Activated gamma-delta T cell (primary cell): ENCODE results near the gene ATP11B.

Source experiments
- DNase-seq: peaks from one replicate; lab custom pipeline; 2025; lab: John Stamatoyannopoulos, UW

ATP11B gene

DNA sequence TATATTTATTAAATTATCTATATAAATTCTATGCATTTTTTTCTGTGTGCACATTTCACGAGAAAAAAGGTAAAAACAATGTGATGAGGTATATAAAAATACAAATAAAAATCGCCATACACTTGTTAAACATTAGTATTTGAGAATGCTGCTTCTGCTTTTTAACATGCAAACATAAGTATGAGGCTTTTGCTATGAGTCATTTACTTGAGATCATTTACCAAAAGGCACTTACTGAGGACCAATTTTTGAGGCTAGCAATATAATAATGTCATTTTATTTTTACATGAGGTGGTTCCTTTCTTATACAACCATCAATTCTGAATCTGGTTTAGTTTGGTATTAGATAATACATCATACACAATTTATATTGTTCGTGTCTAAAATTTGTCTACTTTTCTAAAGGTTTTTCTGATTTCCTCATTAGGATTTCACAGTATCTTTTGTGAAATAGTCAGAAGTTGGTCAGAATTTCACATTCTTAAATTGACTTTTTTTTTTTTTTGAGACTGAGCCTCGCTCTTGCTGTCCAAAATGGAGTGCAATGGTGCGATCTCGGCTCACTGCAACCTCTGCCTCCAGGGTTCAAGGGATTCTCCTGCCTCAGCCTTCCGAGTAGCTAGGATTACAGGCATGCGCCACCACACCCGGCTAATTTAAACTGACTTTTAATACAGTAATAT, 161.4 kb downstream of the ATP11B start:
- DNase-seq = no peak

DNA sequence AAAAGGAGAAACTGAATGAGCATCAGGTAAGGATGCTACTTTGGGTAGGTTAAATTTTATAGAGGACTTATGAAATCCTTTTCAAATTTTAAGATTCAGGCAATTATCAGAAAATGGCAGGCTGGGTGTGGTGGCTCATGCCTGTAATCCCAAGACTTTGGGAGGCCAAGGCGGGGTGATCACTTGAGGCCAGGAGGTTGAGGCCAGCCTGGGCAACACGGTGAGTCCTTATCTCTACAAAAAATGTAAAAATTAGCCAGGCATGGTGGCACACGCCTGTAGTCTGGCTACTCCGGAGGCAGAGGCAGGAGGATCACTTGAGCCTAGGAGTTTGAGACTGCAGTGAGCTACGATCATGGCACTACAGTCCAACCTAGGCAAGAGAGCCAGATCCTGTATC, 163.9 kb downstream of the ATP11B start:
- DNase-seq = no peak

DNA sequence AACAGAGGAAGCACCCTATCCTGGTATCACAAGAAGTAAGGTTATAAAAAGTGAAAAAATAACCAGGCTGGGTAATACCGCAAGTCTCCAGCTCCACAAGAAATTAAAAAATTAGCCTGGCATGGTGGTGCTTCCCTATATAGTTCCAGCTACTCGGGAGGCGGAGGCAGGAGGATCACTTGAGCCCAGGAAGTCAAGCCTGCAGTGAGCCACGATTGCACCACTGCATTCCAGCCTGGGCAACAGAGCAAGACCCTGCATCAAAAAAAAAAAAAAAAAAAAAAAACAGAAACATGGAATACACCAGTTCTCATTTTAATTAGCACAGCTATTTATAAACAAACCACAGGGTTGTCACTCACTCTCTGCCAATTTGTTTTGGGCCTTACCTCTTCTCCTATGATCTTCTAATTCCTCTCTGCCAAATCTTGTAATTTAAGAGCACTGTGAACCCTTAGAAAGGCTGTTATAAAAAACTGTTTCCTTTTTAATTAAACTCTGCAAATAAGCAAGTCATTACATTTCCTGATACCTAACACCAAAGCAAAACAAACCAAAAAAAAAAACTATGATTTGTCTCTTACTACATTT, 164.5 kb downstream of the ATP11B start:
- no peak for DNase-seq

DNA sequence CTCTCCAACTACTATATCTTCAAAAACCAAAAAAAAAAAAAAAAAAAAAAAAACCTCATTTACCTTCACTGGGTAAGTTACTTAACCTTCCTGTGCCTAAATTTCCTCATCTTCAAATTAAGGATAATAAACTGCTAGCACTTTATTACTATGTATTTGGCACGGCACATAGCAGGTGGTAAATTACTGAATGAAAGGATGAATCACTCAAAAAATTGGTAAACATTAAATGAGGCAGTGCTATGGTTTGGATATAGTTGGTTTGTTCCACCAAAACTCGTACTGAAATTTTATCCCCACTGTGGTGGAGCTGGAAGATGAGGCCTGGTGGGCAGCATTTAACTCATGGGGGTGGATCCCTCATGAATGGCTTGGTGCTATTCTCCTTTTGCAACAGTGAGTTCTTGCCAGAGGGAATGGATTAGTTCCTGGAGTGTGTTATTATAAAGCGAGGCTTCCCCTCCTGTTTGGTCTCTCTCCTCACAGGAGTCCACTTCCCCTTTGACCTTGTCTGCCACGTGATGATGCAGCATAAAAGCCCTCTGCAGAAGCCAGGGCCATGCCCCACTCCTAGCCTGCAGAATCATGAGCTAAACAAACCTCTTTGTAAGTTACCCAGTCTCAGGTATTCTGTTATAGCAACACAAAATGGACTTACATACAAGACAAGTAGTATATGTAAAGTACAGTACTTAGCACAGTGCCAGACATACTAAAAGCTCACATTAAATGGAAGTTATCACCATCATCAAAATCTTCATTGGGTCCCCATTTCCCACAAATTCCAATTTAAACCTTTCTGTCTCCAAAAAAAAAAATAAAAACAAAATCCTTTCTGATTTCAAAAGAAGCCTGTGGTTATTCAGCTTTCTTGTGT, 166.4 kb downstream of the ATP11B start:
- no peak for DNase-seq

DNA sequence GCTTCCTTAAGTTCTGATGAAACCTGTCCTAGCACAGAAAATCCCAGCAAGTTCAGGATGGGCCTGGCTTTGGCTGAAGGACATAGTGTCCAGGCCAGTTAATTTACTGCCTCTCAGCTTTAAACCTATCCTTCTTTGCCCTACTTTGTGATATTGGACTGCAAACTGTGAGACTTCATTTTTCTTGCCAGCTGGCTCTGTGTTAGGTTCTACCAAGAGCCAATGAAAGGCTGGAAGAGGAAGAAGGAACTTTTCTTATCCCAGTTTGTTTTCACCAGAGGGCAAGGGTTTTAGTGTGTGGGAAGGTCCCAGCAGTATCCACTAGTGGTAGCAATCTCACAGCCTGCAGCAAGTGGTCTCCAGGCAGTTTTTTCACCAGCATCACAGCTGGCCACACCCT, 168.9 kb downstream of the ATP11B start:
- DNase-seq = no peak

DNA sequence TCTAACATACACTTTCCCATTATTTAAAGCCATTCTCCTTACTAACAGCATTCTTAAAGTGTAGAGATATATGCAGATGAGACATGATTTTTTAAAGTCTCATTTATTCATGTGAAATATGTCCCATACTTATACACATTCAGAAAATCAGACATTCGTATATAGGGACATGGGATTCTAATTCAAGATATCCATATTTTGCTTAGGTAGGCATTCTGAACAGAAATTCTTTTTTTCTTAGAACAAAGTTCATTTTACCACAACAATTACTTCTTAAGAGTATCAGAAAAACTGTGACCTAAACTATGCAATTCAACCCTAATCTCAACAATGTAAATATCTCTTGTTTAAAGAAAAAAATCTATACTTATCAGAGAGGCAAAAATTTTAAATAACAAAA, 170.9 kb downstream of the ATP11B start:
- DNase-seq = no peak

DNA sequence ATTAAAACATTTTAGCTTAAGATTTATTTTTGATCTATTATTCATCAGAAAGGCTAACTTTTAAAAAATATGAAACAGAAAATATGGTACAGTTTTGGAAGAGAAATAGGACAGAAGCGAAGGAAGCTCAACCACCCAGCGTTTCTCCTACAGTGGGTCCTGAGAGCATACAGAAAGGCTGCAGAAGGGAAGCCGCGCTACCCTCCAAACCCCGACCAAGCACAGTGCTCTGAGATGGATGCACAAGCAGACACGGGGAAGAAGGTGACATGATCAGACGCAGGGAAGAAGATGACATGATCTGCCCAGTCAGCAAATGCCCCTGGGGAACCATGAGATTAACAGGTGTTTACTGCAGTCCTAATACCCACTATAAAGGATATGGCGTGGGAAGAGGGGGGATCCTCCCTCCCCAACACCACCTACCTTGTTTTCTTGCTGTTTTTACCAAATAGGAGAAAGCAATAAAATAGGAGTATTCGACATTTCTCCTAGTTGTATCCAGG, 172.6 kb downstream of the ATP11B start:
- DNase-seq = no peak

DNA sequence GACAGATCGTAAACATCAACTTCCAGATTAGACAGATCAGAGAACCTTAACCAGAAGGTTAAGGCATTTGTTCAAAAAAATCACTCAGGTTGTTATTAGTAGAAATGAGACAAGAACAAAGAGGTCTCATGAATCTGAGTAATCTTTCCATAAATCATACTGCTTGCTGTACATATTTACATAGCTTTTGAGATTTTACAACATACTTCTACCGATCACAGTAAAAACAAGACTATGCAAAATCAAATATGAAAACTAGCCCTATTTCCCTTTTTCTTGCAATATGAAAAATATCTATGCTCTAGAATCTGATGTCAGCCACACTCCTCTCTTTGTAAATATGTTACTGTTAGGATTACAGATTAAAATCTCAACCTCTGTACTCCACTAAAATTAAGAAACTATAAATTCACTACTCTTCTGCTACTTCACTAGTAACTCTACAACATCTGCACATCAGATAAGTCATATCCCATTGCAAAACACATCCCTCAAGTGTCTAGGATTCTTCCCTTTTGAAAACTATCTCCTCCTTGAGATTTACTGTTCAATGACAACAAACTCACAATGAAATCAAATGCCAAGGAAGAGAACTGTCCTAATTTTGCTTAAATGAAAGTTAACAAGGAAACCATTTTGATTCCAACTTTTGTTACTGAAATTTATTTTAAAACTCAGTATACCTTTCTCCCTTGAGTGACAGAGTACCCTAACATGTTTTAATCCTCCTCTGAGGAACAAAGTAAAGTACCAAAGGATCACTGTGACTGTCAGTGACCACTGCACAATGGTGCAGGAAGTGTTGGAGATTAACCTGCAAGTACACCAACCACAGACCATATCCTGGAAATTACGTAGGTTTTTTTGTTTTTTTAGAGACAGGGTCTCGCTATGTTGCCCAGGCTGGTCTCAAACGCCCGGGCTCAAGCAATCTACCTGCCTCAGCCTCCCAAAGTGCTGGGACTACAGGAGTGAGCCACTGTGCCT, 174.2 kb downstream of the ATP11B start:
- no peak for DNase-seq

DNA sequence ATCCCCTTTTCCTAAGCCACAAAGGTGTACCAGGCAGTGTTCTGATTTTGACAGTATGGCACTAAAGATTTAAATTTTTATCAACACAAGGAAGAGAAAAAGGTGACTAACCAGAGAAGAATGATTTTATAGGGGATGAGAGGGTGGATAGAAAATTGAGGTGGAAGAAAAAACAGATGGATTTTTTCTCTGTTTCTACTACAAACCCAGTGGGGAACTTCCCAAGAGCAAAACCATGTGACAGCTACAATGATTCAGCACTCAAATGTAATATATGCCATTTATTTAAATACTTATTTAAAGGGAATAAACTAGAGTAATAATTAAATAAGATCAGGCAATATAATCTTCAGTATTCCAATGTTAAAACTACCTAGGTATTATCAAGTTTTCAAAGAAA, 176.0 kb downstream of the ATP11B start:
- no peak for DNase-seq

DNA sequence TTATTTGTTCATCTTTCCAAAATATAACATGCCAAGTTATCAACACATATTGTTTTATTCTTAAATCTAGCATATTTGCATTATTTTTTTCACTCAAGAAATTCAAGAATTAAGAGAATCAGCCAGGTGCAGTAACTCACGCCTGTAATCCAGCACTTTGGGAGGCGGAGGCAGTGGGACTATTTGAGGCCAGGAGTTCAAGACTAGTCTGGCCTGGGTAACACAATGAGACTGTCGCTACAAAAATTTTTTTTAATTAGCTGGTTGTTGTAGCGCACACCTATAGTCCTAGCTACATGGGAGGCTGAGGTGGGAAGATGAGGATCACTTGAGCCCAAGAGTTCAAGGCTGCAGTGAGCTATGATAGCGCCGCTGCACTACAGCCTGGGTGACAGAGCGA, 176.5 kb downstream of the ATP11B start:
- no peak for DNase-seq

DNA sequence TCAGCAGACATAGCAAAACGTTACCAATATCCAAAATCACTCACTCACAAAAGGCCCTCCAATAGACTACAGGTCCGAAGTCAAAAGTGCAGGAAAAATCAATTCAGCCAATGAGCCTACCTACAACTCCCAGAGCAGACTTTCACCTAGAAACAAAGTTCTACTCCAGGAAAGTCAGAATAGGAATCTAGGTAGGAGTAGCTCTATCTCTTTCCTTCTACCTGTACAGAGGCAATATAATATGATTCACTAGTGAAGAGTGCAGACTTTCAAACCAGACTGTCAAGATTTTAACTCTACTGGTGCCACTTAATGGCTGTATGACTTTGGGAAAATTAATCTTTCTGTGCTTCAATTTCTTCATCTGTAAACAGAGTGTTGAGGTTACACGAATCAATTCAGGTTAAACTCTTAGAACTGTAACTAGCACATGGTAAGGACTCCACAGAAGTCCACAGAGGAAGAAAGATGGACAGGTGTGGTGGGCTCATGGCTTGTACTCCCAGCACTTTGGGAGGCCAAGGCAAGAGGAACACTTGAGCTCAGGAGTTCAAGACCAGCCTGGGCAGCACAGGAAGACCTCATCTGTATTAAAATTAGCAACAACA, 177.6 kb downstream of the ATP11B start:
- DNase-seq = no peak
